Middle frontal gyrus (tissue), 1 donor: ENCODE results near the gene ADIPOQ.
"Not testable (repeated sequence)": the region's sequence is repeated elsewhere in the genome, so short reads cannot be mapped to it uniquely, and the experiment has no call there.

ENCODE experiments used
- DNase-seq: peaks from one replicate; pipeline ENCODE4 v3.0.0-alpha.2; 2015; ENCODE audit warnings: low spot score; ENCODE audit errors: extremely low spot score

Gene ADIPOQ

GRCh38 chr3:186842426-186843038 is at the start of gene ADIPOQ:
TSS of gene ADIPOQ (plus strand) at chr3:186842710. CDS start at chr3:186853059, 10,349 bp downstream.
- no peak for DNase-seq

- no peak for DNase-seq
These were observed 44.2 kb upstream of the ADIPOQ start for GRCh38 chr3:186798239-186798874.

GRCh38 chr3:186800285-186800684 is 42.2 kb upstream of the ADIPOQ start:
- DNase-seq, result no peak

GRCh38 chr3:186802701-186803100 is 39.8 kb upstream of the ADIPOQ start:
- DNase-seq, result no peak

- DNase-seq, result not testable (repeated sequence)
These were observed 39.1 kb upstream of the ADIPOQ start for GRCh38 chr3:186803447-186803846.

- DNase-seq, result peak; percentile 81
These were observed 36.1 kb upstream of the ADIPOQ start, which contains the start of gene RFC4 for GRCh38 chr3:186806089-186807055. TSS of gene RFC4 (minus strand) at chr3:186806482. CDS start at chr3:186804713, 1,769 bp downstream.

GRCh38 chr3:186807231-186807630 is 35.3 kb upstream of the ADIPOQ start:
- no peak for DNase-seq

GRCh38 chr3:186810336-186810996 is 32.0 kb upstream of the ADIPOQ start:
- no peak for DNase-seq

- not testable (repeated sequence) for DNase-seq
These were observed 31.2 kb upstream of the ADIPOQ start for GRCh38 chr3:186811313-186811712.

GRCh38 chr3:186814100-186814499 is 28.4 kb upstream of the ADIPOQ start:
- no peak for DNase-seq

GRCh38 chr3:186815435-186815834 is 27.1 kb upstream of the ADIPOQ start:
- no peak for DNase-seq

- no peak for DNase-seq
These were observed 24.0 kb upstream of the ADIPOQ start for GRCh38 chr3:186818516-186818915.

GRCh38 chr3:186818956-186819355 is 23.6 kb upstream of the ADIPOQ start:
- DNase-seq, result no peak

GRCh38 chr3:186821429-186822387 is 20.8 kb upstream of the ADIPOQ start:
- peak; percentile 33 for DNase-seq

- not testable (repeated sequence) for DNase-seq
These were observed 20.1 kb upstream of the ADIPOQ start for GRCh38 chr3:186822388-186822759.

GRCh38 chr3:186823386-186823785 is 19.1 kb upstream of the ADIPOQ start:
- DNase-seq, result no peak

GRCh38 chr3:186824430-186825139 is 17.9 kb upstream of the ADIPOQ start:
- DNase-seq, result no peak

GRCh38 chr3:186825294-186825821 is 17.2 kb upstream of the ADIPOQ start:
- DNase-seq, result no peak

GRCh38 chr3:186825872-186826409 is 16.6 kb upstream of the ADIPOQ start:
- no peak for DNase-seq
